CD4-positive, alpha-beta T cell treated with Interleukin-12 subunit alpha and Interleukin-12 subunit beta, for 1 hour (primary cell): ENCODE results near the gene NME3.
A peak's percentile ranks its signal among the peaks of the same experiment; 100 is the strongest.

Experiments
- DNase-seq: peaks from one replicate; pipeline ENCODE4 v3.0.0-alpha.2; 2020

NME3 gene

GRCh38 chr16:1793578-1794220 lies 22.4 kb upstream of the NME3 start, which contains the start of gene IGFALS:
Gene IGFALS, minus strand, starts transcription at chr16:1793705. Its CDS starts 53 bp downstream, at chr16:1793652.
- DNase-seq = no peak

GRCh38 chr16:1792836-1793577 lies 21.7 kb upstream of the NME3 start:
- DNase-seq = no peak

GRCh38 chr16:1791943-1792812 lies 20.8 kb upstream of the NME3 start:
- DNase-seq = no peak

- DNase-seq = no peak
These were observed 20.1 kb upstream of the NME3 start for GRCh38 chr16:1791256-1791942.

- DNase-seq = no peak
These were observed 19.4 kb upstream of the NME3 start for GRCh38 chr16:1790611-1791255.

GRCh38 chr16:1790261-1790610 lies 18.9 kb upstream of the NME3 start:
- no peak for DNase-seq

- DNase-seq = no peak
These were observed 18.3 kb upstream of the NME3 start for GRCh38 chr16:1789643-1790045.

GRCh38 chr16:1788708-1789100 lies 17.4 kb upstream of the NME3 start:
- DNase-seq = no peak

- no peak for DNase-seq
These were observed 16.9 kb upstream of the NME3 start for GRCh38 chr16:1788095-1788707.

- DNase-seq = no peak
These were observed 16.2 kb upstream of the NME3 start for GRCh38 chr16:1787322-1788094.

- no peak for DNase-seq
These were observed 15.6 kb upstream of the NME3 start for GRCh38 chr16:1787056-1787321.

- no peak for DNase-seq
These were observed 15.1 kb upstream of the NME3 start for GRCh38 chr16:1786242-1787055.

GRCh38 chr16:1785846-1786170 lies 14.5 kb upstream of the NME3 start:
- no peak for DNase-seq

- DNase-seq = no peak
These were observed 13.9 kb upstream of the NME3 start for GRCh38 chr16:1784977-1785845.

- peak; percentile 99 for DNase-seq
These were observed 11.3 kb upstream of the NME3 start, which contains the start of the genes NUBP2 and SPSB3 for GRCh38 chr16:1782408-1783264. Gene NUBP2, plus strand, starts transcription at chr16:1782960. Its CDS starts 61 bp downstream, at chr16:1783021. Gene SPSB3, minus strand, starts transcription at chr16:1782571. Its CDS starts 1,088 bp downstream, at chr16:1781483.

- peak; percentile 31 for DNase-seq
These were observed 10.5 kb upstream of the NME3 start for GRCh38 chr16:1781758-1782407.

- no peak for DNase-seq
These were observed 9.9 kb upstream of the NME3 start for GRCh38 chr16:1781254-1781653.

- DNase-seq = no peak
These were observed 9.3 kb upstream of the NME3 start for GRCh38 chr16:1780677-1781072.
